Measurements from ENCODE around the gene FAM180A.

DNA sequence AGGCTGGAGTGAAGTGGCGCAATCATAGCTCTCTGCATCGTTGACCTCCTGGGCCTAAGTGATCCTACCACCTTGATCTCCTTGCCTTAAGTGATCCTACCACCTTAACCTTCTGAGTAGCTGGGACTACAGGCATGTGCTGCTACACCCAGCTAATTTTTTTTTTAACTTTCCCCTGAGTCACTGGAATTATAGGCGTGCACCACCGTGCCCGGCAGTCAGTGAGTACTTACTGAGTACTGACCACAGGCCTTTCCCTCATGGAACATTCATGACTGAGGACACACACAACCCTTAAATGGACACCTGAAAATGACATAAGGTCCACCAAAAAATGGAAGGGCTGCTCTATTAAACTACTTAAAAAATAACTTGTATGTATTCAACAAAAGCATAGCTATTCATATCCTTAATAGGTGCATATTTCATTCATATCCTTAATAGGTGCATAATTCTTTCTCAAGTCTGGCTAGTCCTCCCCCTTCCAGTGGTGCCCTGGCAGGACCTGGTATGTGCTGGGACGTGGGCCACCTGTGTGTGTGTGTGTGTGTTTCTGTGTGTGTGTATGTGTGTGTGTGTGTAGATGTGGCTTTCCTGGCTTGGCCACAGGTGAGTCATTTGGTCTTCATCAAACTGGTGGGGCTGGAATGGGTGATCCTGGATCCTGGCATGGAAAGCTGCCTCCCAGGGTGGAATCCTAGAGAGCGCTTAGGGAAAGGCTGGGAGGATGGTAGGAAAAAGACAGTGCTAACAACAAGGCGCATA, 3.5 kb downstream of the FAM180A start:
- TF ChIP-seq, protein P1, sequence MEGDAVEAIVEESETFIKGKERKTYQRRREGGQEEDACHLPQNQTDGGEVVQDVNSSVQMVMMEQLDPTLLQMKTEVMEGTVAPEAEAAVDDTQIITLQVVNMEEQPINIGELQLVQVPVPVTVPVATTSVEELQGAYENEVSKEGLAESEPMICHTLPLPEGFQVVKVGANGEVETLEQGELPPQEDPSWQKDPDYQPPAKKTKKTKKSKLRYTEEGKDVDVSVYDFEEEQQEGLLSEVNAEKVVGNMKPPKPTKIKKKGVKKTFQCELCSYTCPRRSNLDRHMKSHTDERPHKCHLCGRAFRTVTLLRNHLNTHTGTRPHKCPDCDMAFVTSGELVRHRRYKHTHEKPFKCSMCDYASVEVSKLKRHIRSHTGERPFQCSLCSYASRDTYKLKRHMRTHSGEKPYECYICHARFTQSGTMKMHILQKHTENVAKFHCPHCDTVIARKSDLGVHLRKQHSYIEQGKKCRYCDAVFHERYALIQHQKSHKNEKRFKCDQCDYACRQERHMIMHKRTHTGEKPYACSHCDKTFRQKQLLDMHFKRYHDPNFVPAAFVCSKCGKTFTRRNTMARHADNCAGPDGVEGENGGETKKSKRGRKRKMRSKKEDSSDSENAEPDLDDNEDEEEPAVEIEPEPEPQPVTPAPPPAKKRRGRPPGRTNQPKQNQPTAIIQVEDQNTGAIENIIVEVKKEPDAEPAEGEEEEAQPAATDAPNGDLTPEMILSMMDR (IDR thresholded peaks at IDR 0.05): no peak
- TF ChIP-seq, protein P2, sequence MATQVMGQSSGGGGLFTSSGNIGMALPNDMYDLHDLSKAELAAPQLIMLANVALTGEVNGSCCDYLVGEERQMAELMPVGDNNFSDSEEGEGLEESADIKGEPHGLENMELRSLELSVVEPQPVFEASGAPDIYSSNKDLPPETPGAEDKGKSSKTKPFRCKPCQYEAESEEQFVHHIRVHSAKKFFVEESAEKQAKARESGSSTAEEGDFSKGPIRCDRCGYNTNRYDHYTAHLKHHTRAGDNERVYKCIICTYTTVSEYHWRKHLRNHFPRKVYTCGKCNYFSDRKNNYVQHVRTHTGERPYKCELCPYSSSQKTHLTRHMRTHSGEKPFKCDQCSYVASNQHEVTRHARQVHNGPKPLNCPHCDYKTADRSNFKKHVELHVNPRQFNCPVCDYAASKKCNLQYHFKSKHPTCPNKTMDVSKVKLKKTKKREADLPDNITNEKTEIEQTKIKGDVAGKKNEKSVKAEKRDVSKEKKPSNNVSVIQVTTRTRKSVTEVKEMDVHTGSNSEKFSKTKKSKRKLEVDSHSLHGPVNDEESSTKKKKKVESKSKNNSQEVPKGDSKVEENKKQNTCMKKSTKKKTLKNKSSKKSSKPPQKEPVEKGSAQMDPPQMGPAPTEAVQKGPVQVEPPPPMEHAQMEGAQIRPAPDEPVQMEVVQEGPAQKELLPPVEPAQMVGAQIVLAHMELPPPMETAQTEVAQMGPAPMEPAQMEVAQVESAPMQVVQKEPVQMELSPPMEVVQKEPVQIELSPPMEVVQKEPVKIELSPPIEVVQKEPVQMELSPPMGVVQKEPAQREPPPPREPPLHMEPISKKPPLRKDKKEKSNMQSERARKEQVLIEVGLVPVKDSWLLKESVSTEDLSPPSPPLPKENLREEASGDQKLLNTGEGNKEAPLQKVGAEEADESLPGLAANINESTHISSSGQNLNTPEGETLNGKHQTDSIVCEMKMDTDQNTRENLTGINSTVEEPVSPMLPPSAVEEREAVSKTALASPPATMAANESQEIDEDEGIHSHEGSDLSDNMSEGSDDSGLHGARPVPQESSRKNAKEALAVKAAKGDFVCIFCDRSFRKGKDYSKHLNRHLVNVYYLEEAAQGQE (IDR thresholded peaks at IDR 0.05; ENCODE audit: insufficient read depth in 1 of 2, low read depth in 2 of 2, low read length in 1 of 2): no peak
- no peak for TF ChIP-seq POLR2AphosphoS5 (IDR thresholded peaks at IDR 0.05; ENCODE audit: low read depth, low read length)

All from Panc1 (cell line).